ENCODE results near the gene GSTCD.

GSTCD gene

DNA sequence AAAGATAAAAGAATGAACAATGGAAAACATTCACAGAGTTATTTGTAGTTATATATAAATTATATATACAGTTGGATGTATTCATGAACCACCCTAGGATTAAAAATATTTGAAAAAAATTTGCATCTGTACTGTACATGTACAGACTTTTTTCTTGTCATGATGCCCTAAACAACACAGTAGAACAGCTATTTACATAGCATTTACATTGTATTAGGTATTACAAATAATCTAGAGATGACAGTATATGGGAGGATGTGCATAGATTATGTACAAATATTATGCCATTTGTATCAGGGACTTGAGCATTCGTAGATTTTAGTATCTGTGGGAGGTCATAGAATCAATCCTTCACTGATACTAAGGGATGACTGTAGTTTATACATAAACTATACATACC, 44.8 kb downstream of the GSTCD start:
- ATAC-seq = no peak
- TF ChIP-seq TCF4 (CRISPR knock-in tag; IDR thresholded peaks at IDR 0.05; ENCODE audit: borderline replicate concordance) = no peak
- TF ChIP-seq, protein P1, sequence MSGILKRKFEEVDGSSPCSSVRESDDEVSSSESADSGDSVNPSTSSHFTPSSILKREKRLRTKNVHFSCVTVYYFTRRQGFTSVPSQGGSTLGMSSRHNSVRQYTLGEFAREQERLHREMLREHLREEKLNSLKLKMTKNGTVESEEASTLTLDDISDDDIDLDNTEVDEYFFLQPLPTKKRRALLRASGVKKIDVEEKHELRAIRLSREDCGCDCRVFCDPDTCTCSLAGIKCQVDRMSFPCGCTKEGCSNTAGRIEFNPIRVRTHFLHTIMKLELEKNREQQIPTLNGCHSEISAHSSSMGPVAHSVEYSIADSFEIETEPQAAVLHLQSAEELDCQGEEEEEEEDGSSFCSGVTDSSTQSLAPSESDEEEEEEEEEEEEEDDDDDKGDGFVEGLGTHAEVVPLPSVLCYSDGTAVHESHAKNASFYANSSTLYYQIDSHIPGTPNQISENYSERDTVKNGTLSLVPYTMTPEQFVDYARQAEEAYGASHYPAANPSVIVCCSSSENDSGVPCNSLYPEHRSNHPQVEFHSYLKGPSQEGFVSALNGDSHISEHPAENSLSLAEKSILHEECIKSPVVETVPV (CRISPR knock-in tag; IDR thresholded peaks at IDR 0.05) = no peak
- no peak for TF ChIP-seq ARNTL (CRISPR knock-in tag; IDR thresholded peaks at IDR 0.05; ENCODE audit: borderline replicate concordance, low read depth)
- no peak for TF ChIP-seq ZNF8 (CRISPR knock-in tag; IDR thresholded peaks at IDR 0.05)

DNA sequence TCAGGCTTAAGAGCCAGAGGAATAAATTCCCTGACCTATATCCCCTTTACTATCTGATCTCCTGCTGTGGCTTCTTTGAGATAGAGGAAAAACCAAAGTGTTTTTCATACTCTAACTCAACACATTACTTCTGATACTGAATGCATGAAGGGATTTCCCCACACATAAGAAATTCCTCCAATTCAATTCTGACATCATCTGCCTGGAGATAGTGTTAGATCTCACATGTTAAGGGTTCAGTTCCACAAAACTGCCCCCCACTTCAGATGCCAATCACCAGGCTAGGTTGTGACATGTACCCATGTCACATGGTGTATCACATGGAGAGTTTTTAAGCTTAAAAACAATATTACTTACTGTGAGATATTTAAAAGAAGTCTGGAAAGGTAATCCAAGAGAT, 46.8 kb downstream of the GSTCD start:
- ATAC-seq = no peak
- TF ChIP-seq OSR1 (CRISPR knock-in tag; IDR thresholded peaks at IDR 0.05) (no peak), ZFP3 (CRISPR knock-in tag; IDR thresholded peaks at IDR 0.05) (no peak), ZNF70 (CRISPR knock-in tag; IDR thresholded peaks at IDR 0.05) (no peak), SNAI2 (CRISPR knock-in tag; IDR thresholded peaks at IDR 0.05) (no peak), GLIS3 (CRISPR knock-in tag; IDR thresholded peaks at IDR 0.05) (no peak), TCF4 (CRISPR knock-in tag; IDR thresholded peaks at IDR 0.05; ENCODE audit: borderline replicate concordance) (no peak), ZFP30 (CRISPR knock-in tag; IDR thresholded peaks at IDR 0.05) (no peak), CSDC2 (CRISPR knock-in tag; IDR thresholded peaks at IDR 0.05) (no peak), ARNTL (CRISPR knock-in tag; IDR thresholded peaks at IDR 0.05; ENCODE audit: borderline replicate concordance, low read depth) (no peak)
- TF ChIP-seq, protein P2, sequence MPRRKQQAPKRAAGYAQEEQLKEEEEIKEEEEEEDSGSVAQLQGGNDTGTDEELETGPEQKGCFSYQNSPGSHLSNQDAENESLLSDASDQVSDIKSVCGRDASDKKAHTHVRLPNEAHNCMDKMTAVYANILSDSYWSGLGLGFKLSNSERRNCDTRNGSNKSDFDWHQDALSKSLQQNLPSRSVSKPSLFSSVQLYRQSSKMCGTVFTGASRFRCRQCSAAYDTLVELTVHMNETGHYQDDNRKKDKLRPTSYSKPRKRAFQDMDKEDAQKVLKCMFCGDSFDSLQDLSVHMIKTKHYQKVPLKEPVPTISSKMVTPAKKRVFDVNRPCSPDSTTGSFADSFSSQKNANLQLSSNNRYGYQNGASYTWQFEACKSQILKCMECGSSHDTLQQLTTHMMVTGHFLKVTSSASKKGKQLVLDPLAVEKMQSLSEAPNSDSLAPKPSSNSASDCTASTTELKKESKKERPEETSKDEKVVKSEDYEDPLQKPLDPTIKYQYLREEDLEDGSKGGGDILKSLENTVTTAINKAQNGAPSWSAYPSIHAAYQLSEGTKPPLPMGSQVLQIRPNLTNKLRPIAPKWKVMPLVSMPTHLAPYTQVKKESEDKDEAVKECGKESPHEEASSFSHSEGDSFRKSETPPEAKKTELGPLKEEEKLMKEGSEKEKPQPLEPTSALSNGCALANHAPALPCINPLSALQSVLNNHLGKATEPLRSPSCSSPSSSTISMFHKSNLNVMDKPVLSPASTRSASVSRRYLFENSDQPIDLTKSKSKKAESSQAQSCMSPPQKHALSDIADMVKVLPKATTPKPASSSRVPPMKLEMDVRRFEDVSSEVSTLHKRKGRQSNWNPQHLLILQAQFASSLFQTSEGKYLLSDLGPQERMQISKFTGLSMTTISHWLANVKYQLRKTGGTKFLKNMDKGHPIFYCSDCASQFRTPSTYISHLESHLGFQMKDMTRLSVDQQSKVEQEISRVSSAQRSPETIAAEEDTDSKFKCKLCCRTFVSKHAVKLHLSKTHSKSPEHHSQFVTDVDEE (CRISPR knock-in tag; IDR thresholded peaks at IDR 0.05) = no peak

DNA sequence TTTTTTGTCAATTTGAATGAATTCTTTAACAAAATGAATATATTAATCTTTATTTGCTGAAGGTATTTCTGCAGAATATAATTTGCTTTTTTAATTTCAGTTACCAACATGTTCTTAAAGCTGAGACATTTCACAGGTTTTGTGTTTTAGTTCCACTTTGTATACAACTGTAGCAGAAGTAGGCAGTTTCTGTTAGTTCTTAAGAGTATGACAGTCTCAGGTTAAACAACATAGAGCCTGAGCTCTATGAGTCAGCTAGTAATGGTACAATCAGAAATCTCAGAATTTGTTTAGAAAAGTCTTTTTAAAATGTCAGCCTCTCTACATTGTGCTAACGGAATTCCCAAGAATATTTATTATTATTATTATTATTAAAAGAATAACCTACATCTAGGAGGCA, 50.4 kb downstream of the GSTCD start:
- TF ChIP-seq ZNF70 (CRISPR knock-in tag; IDR thresholded peaks at IDR 0.05) = no peak
- TF ChIP-seq ZC3H10 (CRISPR knock-in tag; IDR thresholded peaks at IDR 0.05) = no peak
- no peak for TF ChIP-seq RARB (CRISPR knock-in tag; IDR thresholded peaks at IDR 0.05)
- TF ChIP-seq CSDC2 (CRISPR knock-in tag; IDR thresholded peaks at IDR 0.05) = no peak
- TF ChIP-seq ARNTL (CRISPR knock-in tag; IDR thresholded peaks at IDR 0.05; ENCODE audit: borderline replicate concordance, low read depth) = no peak
- TF ChIP-seq, protein P1 (CRISPR knock-in tag; IDR thresholded peaks at IDR 0.05) = no peak
- TF ChIP-seq, protein P3, sequence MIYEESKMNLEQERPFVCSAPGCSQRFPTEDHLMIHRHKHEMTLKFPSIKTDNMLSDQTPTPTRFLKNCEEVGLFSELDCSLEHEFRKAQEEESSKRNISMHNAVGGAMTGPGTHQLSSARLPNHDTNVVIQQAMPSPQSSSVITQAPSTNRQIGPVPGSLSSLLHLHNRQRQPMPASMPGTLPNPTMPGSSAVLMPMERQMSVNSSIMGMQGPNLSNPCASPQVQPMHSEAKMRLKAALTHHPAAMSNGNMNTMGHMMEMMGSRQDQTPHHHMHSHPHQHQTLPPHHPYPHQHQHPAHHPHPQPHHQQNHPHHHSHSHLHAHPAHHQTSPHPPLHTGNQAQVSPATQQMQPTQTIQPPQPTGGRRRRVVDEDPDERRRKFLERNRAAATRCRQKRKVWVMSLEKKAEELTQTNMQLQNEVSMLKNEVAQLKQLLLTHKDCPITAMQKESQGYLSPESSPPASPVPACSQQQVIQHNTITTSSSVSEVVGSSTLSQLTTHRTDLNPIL (CRISPR knock-in tag; IDR thresholded peaks at IDR 0.05; ENCODE audit: low read depth) = no peak
- no peak for TF ChIP-seq TCF4 (CRISPR knock-in tag; IDR thresholded peaks at IDR 0.05; ENCODE audit: borderline replicate concordance)
- TF ChIP-seq ZNF565 (CRISPR knock-in tag; conservative IDR thresholded peaks at IDR 0.05; ENCODE audit: low read depth) = no peak
- TF ChIP-seq ESRRG (CRISPR knock-in tag; IDR thresholded peaks at IDR 0.05) = no peak
- TF ChIP-seq OSR1 (CRISPR knock-in tag; IDR thresholded peaks at IDR 0.05) = no peak
- no peak for TF ChIP-seq GLIS3 (CRISPR knock-in tag; IDR thresholded peaks at IDR 0.05)
- ATAC-seq = no peak

DNA sequence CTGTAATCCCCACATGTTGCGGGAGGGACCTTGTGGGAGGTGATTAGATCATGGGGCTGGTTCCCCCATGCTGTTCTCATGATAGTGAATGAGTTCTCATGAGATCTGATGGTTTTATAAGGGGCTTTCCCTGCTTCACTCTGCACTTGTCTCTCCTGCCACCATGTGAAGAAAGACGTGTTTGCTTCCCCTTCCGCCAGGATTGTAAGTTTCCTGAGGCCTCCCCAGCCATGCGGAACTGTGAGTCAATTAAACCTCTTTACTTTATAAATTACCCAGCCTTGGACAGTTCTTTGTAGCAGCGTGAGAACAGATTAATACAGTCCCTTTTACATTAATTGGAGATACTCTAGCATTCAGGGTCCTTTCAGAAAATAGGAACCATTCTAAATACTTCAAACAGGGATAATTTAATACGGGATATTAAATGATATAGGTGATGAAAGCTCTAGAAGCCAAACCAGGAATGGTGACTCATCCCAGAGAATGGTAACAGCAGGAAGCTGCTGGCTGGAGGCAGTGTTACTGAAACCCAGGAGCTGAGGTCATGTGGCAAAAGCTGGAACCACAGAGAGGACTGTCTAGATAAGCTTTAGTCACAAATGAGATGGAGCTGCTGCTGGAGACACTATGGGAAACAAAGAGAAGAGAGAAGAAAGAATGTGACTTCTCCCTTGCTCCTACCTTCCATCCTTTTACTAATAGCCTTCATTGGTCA, 57.3 kb downstream of the GSTCD start:
- peak; percentile 98 for ATAC-seq
- TF ChIP-seq ZNF565 (CRISPR knock-in tag; conservative IDR thresholded peaks at IDR 0.05; ENCODE audit: low read depth) (no peak), OSR1 (CRISPR knock-in tag; IDR thresholded peaks at IDR 0.05) (no peak), TOX (CRISPR knock-in tag; IDR thresholded peaks at IDR 0.05; ENCODE audit: borderline replicate concordance) (no peak), ARNTL (CRISPR knock-in tag; IDR thresholded peaks at IDR 0.05; ENCODE audit: borderline replicate concordance, low read depth) (no peak), ZNF8 (CRISPR knock-in tag; IDR thresholded peaks at IDR 0.05) (no peak), SNAI2 (CRISPR knock-in tag; IDR thresholded peaks at IDR 0.05) (no peak), ZNF70 (CRISPR knock-in tag; IDR thresholded peaks at IDR 0.05) (no peak), ESRRG (CRISPR knock-in tag; IDR thresholded peaks at IDR 0.05) (no peak), RARB (CRISPR knock-in tag; IDR thresholded peaks at IDR 0.05) (no peak), CSDC2 (CRISPR knock-in tag; IDR thresholded peaks at IDR 0.05) (no peak), ISL1 (CRISPR knock-in tag; IDR thresholded peaks at IDR 0.05) (0 out of 2 replicates have a peak, but pooled peaks have one; percentile 27), TCF4 (CRISPR knock-in tag; IDR thresholded peaks at IDR 0.05; ENCODE audit: borderline replicate concordance) (no peak)
- TF ChIP-seq, protein P1 (CRISPR knock-in tag; IDR thresholded peaks at IDR 0.05) = no peak
- TF ChIP-seq, protein P3 (CRISPR knock-in tag; IDR thresholded peaks at IDR 0.05; ENCODE audit: low read depth) = no peak
- TF ChIP-seq, protein P4, sequence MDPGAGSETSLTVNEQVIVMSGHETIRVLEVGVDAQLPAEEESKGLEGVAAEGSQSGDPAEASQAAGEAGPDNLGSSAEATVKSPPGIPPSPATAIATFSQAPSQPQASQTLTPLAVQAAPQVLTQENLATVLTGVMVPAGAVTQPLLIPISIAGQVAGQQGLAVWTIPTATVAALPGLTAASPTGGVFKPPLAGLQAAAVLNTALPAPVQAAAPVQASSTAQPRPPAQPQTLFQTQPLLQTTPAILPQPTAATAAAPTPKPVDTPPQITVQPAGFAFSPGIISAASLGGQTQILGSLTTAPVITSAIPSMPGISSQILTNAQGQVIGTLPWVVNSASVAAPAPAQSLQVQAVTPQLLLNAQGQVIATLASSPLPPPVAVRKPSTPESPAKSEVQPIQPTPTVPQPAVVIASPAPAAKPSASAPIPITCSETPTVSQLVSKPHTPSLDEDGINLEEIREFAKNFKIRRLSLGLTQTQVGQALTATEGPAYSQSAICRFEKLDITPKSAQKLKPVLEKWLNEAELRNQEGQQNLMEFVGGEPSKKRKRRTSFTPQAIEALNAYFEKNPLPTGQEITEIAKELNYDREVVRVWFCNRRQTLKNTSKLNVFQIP (CRISPR knock-in tag; IDR thresholded peaks at IDR 0.05; ENCODE audit: borderline replicate concordance, low read depth) = no peak

All from SK-N-SH treated with all-trans-retinoic acid at 6 μM for 48 hours (cell line).